ENCODE data around the gene SCUBE1.

GRCh38 chr22:43289976-43290721, 53.0 kb downstream of the SCUBE1 start:
- TF ChIP-seq CTCF (IDR thresholded peaks at IDR 0.05) (no peak), POLR2AphosphoS5 (IDR thresholded peaks at IDR 0.05) (no peak), POLR2A (IDR thresholded peaks at IDR 0.05) (no peak)
